Endometrium (tissue), 2 donors: Measurements from ENCODE around the gene PERM1.

Source experiments
- FAIRE-seq: peaks from 2 replicates; lab custom pipeline; 2012; peaks lifted over from hg19 to GRCh38; lab: Jason Lieb, UNC
- donor health status: control.
- donor health status: control.

The PERM1 gene

DNA sequence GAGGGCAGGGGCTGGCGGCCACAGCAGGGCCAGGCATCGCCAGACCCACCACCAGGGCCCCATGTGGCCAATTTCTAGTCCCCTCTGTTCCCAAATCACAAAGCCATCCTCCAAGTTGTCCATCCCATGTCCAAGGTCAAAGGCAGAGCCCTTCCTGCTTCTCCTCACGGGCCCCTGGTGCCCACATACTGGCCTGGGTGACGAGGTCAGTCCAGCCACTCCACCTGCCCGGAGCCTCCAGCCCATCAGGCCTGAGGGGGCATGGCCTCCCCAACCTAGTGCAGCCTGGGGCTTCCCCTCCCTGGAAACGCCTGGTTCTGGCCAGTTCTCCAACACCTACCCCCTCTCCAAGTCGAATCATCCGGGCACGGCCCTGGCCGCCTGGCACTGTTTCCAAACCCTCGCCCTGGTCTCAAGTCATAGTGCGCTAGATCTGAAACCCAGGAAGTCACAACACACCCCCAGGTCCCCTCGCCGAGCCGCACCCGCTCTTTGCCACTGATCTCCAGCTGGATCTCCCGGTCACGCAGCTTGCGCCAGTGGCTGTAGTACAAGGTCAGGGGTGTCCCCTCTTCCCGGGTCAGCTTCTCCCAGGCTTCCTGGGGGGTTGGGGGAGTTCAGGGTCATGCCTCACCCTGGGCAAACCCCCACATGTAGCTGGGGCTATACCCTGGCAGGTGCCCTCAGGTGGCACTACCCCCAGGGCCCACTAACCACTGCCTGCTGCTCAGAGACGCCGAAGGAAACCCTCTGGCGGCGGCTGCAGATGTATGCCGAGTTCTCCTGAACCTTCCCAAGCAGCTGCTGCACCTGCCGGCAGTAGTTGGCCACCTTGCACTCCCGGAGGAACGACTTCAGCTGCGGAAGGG, 36.0 kb downstream of the PERM1 start:
- no peak for FAIRE-seq

GRCh38 chr1:944341-945325, 37.3 kb downstream of the PERM1 start:
- peak; percentile 98 for FAIRE-seq

DNA sequence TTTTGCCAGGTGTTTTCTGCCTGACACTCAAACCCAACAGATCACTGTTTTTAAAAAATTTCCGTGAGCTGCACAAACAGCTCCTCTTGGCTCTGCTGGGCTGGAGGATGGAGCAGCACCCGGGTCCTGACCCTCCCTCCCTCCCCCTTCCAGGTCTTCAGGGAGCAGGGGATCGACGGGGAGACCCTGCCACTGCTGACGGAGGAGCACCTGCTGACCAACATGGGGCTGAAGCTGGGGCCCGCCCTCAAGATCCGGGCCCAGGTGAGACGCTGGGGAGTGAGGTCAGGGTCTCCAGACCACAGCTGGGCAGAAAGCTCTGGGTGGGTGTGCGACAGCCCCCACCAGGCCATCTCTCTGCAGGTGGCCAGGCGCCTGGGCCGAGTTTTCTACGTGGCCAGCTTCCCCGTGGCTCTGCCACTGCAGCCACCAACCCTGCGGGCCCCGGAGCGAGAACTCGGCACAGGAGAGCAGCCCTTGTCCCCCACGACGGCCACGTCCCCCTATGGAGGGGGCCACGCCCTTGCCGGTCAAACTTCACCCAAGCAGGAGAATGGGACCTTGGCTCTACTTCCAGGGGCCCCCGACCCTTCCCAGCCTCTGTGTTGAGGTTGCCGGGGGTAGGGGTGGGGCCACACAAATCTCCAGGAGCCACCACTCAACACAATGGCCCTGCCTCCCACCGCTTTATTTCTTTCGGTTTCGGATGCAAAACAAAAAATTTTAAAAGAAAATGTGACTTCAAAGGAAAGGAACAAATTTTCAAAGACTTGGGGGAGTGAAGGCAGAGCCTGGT, 38.1 kb downstream of the PERM1 start:
- no peak for FAIRE-seq

GRCh38 chr1:942864-943533, 38.9 kb downstream of the PERM1 start:
- no peak for FAIRE-seq

DNA sequence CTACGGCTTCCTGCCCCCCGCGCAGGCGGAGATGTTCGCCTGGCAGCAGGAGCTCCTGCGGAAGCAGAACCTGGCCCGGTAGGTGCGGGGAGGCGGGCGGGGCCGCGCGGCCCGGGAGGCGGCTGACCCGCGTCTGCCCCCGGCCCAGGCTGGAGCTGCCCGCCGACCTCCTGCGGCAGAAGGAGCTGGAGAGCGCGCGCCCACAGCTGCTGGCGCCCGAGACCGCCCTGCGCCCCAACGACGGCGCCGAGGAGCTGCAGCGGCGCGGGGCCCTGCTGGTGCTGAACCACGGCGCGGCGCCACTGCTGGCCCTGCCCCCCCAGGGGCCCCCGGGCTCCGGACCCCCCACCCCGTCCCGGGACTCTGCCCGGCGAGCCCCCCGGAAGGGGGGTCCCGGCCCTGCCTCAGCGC, 39.5 kb downstream of the PERM1 start:
- no peak for FAIRE-seq

DNA sequence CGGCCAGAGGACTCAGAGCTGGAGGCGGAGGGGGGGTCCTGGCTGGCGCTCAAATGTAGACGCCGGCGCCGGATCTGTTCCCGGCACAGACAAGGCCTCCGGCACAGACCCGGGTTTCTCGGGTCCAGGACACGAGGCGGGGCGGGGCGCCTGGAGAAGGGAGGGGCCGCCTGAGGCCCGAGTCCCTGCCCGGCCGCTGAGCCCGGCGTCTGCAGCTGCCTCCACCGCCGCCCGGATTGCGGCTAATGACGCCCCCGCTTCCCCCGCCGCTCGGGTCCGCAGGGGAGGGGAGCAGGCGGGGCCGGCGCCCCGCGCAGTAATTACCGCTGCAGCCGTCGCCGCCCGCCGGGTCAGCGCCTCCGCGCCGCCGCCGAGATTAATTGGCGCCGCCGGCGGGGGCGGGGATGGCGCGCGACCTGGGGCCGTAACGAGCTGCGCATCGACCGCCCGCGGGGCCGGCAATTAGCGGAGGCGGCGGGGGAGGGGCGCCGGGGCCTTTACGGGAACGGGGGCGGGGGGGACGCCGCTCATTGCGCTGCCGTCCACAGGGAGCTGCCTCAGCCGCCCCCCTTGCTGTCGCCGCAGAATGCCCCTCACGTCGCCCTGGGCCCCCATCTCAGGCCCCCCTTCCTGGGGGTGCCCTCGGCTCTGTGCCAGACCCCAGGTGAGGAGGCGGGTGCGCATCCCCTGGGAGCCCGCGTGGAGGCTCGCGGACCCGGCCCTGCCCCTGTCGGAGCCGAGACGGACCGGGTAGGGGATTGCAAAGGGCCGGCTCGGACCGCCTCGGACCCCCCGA, 40.1 kb downstream of the PERM1 start:
- FAIRE-seq = no peak

DNA sequence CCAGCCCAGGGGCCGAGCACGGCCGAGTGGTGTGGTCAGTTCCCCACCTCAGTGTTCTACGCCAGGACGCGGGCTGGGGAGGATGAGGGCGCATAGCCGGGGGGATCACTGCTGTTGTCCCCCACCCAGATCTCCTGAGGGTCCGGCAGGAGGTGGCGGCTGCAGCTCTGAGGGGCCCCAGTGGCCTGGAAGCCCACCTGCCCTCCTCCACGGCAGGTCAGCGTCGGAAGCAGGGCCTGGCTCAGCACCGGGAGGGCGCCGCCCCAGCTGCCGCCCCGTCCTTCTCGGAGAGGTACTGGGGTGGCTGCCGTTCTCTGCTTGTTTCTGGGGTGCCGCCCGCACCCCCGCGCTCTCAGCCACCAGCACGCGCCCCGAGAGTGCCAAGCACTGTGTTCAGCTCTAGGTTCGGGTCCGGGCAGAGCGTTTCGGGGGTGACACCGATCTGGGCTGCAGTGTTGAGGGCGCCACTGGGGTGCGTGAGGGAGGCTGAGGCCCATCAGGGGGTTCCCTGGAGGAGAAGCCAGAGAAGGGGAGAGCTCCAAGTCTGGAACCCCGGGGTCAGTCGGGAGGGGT, 40.8 kb downstream of the PERM1 start:
- FAIRE-seq = no peak

GRCh38 chr1:940107-941014, 41.5 kb downstream of the PERM1 start:
- no peak for FAIRE-seq

- FAIRE-seq = no peak
Measured at GRCh38 chr1:939511-940106, 42.3 kb downstream of the PERM1 start.

DNA sequence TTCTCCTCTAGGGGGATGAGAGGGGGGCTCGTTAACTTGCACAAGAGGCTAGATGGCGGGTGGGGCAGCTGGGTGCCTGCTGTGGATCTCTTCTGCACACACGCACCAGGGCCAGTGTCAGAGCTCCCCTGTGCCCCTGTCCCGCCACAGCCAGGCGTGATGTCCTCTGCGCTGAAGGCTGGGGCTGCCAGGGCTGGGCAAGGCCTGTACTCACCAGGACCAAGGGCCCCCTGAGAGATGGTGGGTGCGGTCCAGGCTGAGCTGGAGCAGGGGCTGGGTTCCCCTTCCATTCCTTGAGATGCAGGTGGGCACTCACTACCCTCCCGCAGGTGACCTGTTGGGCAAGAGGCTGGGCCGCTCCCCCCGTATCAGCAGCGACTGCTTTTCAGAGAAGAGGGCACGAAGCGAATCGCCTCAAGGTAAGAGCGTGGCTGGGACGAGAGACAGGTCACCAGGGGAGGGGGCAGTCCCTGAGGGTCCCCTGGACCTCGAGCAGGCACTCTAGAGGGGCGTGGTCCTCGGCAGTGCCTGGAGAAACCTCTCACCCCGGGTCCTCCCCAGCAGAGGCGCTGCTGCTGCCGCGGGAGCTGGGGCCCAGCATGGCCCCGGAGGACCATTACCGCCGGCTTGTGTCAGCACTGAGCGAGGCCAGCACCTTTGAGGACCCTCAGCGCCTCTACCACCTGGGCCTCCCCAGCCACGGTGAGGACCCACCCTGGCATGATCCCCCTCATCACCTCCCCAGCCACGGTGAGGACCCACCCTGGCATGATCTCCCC, 43.0 kb downstream of the PERM1 start:
- FAIRE-seq = no peak

DNA sequence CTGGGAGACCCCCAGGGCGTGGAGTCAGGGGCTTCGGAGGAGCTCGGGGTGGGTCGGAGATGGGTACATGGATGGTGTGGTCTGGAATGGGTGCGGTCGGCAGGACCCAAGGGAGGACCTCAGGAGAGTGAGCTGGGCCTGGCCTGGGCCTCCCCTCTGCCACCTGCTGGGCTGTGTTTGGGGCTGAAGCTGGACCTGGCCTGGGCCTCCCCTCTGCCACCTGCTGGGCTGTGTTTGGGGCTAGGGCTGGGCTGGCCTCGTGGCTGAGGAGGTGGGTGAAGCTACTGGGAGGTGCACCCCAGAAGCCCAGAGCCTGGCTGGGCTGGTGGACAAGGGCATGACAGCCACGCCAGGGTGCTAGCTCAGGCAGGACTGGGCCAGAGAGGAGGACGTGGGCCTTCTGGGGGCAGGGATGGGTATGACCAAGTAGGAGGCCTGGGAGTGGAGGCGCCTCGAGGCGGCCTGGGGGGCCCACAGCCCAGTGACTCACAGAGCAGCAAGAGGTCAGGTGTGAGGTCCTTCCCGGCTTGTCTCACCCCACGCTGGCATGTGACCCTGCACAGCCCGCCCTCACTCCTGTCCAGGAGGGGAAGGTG, 43.7 kb downstream of the PERM1 start:
- no peak for FAIRE-seq

- no peak for FAIRE-seq
Measured at GRCh38 chr1:937521-937920, 44.4 kb downstream of the PERM1 start.

- no peak for FAIRE-seq
Measured at GRCh38 chr1:936348-937264, 45.3 kb downstream of the PERM1 start.

GRCh38 chr1:935751-936231, 46.1 kb downstream of the PERM1 start:
- FAIRE-seq = no peak

DNA sequence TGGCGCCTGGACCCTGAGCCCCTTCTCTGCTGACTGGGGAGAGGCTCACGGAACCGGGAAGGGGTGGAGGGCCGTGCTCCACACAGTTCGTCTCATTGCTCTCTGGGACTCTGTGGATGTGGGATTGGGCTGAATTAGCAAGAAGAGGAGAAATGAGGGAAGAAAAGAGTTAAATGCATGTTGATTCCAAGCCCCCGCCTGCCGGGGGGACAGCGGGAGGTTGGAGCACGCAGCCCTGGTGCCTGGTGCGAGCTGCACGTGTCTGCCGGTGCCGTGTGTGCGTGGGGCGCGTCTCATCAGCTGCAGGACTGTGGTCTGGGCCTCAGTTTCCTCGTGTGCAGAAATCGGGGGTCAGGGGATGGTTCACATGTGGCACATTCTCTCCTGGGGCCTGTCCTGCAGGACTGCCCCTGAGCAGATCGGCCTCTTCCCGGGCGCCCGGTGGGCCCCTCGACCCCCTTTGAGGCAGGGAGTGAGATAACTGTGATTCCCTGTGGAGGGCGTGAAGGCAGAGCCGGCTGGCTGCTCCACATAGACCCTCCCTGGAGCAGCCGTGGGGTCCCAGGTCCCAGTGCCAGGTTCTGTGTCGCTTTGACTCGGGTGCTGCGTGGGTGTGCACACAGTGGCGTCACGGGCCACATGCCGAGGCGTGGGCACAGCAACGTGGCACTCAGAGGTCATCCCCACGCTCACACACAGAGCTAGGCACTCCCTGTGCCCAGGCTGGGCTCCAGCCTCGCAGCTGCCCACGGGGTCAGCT, 46.7 kb downstream of the PERM1 start:
- no peak for FAIRE-seq

GRCh38 chr1:933603-933940, 48.3 kb downstream of the PERM1 start:
- no peak for FAIRE-seq
